ENCODE measurements around the gene PDZRN3.

- TF ChIP-seq CTCF (IDR thresholded peaks at IDR 0.05; ENCODE audit: insufficient read depth, low read depth, low read length) (no peak), EZH2 (IDR thresholded peaks at IDR 0.05; ENCODE audit: insufficient read depth, low read length) (no peak)
Measured at GRCh38 chr3:73556520-73557372, 68.0 kb downstream of the PDZRN3 start.

Measured in astrocyte (in vitro differentiated cells and primary cell).